DMS153 treated with DMSO at 0.1 percent for 48 hours (cell line): ENCODE data around the gene SDK2.

Experiments
- DNase-seq: peaks from one replicate; lab custom pipeline; 2025; ENCODE audit not compliant: unreplicated experiment; lab: John Stamatoyannopoulos, UW

SDK2 gene

DNA sequence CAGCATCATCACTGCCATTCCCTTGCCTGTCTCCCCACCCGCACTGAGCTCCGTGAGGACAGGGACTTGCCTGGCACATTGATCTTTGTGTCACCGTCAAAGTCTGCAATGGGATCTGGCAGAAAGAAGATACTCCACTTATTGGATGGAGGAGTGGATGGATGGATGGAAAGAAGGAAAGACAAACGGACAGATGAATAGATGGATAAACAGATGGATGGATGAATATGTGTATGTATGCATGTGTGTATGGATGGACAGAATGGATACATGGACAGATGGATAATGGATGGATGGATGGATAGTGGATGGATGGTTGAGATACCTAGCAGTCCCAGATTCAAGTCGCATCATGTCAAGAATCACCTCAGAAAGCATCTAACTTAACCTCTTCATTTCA is 99.9 kb downstream of the SDK2 start:
- DNase-seq, result no peak

GRCh38 chr17:73542323-73542722 is 101.9 kb downstream of the SDK2 start:
- no peak for DNase-seq

GRCh38 chr17:73541561-73541981 is 102.7 kb downstream of the SDK2 start:
- DNase-seq, result peak; percentile 26

- DNase-seq, result peak; percentile 29
These were observed 103.1 kb downstream of the SDK2 start for GRCh38 chr17:73541111-73541510.

- DNase-seq, result no peak
These were observed 105.1 kb downstream of the SDK2 start for GRCh38 chr17:73539166-73539565.

GRCh38 chr17:73538445-73538844 is 105.8 kb downstream of the SDK2 start:
- no peak for DNase-seq

- no peak for DNase-seq
These were observed 107.3 kb downstream of the SDK2 start for GRCh38 chr17:73536700-73537605.

DNA sequence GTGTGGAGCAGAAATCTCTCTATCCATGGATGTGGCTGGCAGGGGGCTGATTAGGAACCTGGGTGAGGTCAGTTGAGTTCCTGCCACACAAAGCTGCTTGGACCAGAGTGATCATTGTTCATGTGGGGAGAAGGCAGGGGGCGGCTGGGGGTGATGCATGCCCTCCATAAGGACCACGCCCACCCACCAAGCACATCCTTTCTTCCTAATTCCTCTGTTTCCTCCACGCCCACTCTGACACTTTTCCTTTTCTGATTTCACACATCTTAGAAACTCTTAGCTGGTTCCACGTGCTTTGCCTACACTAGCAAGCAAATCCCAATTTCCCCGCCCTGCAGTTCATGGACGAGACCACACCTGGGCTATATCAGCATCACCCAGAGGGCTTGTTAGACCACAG is 108.5 kb downstream of the SDK2 start:
- DNase-seq, result no peak

- DNase-seq, result no peak
These were observed 109.9 kb downstream of the SDK2 start for GRCh38 chr17:73534209-73534909.

DNA sequence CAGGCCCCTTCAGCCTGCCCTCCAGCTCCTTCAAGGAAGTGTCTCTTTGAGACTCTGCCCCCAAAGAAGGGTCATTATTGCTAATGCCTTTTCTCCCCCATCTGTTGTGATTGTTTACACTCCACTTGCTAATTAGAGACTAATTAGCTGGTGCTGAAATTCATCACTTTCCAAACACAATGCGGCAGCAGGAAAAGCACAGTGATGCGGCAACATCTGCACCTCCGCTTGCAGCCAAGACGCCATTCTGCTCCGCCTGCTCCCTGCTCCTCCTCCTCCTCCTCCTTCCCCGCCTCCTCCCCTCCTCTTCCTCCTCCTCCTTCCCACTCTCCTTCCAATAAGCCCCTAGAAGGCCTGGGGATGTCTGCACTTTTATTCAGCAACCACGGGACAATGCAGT is 110.5 kb downstream of the SDK2 start:
- no peak for DNase-seq

DNA sequence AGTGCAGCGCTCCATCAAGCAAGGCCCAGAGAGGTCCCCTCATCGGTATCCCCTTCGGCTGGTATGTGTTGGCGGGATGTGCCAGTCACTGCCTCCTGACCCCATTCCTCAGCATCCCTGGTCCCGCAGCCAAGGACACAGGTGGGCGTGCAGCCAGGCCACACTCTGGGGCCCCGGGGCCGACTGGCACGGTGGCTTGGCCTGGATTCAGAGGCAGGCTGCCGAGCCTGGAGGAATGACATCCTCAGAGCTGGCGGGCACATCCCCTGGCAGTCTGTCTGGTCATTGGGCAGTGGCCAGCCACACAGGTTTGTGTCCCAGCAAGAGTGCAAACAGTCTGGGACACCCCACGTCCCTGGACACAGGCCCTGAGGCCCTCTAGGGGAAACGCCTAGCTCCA is 111.1 kb downstream of the SDK2 start:
- no peak for DNase-seq

- DNase-seq, result peak; percentile 75
These were observed 111.8 kb downstream of the SDK2 start for GRCh38 chr17:73532421-73532901.

DNA sequence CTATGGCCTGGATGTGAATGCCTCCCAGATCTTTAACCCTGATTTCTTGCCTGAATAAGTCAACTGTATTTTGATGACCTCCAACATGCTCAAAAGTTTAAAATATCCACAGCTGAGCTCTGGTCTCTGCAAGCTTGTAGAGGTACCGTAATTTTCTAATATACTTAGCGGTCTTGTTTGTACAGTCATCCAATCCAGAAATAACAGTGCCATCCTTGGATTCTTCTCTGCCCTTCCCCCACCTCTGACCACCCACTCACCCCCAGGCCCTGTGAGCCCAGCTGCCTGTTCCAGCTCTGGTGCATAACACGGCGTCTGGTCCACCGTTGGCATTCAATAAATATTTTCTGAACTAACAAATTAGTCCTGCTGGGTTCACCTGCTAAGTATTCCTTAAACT is 113.1 kb downstream of the SDK2 start:
- no peak for DNase-seq

- no peak for DNase-seq
These were observed 115.6 kb downstream of the SDK2 start for GRCh38 chr17:73528679-73529078.

- no peak for DNase-seq
These were observed 117.3 kb downstream of the SDK2 start for GRCh38 chr17:73526952-73527351.

DNA sequence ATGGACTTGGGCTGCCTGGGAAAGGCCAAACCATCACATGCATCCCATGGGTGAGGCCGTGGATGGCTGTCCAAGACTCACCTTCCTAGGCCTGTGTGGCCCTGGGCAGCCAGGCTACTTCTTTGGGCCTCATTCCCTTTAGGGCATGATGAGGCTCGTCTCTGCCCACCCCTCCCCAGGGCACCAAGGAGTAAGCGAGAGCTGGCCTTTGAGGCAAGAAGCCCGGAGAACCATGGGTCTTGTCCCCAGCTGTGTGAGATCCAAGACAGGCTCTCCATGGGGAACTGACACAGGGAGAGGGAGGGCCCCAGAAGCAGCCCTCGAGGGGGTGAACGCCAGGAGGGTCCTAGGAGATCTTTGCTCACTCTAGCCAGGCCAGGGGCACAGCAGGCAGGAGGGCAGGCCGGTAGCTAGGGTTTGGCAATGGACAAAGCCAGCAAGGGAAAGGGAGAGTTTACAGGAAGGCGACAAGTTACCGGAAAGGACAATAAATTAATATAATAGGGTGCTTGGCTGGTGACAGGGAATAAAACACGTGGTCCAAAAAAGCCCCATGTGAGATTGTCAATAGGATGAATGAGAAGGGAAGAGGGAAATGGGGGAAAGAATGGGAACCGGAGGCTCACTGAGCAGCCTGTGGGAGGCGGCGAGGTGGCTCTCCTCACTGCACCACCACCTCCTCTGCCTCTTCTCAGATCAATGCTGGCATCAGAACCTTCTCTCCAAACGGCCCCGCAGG is 119.1 kb downstream of the SDK2 start:
- DNase-seq, result no peak

DNA sequence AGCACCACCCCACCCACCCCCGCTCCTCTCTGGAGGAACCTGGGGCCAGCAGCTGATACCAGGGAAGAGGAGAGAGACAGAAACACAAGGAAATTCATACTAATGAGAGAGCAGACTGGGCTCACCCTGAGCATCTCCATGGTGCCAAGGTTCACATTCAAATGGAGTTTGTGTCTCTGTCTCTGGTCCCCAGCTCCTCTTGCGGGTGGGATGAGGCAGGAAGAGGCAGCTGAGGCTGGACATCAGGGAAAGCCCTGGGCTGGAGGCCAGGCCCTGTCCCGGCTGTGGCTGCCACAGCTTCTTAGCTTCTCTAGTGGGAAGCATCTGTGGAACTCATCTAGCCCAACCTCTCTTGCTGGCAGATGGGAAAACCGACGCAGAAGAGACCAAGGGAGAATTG is 121.5 kb downstream of the SDK2 start:
- DNase-seq, result no peak

DNA sequence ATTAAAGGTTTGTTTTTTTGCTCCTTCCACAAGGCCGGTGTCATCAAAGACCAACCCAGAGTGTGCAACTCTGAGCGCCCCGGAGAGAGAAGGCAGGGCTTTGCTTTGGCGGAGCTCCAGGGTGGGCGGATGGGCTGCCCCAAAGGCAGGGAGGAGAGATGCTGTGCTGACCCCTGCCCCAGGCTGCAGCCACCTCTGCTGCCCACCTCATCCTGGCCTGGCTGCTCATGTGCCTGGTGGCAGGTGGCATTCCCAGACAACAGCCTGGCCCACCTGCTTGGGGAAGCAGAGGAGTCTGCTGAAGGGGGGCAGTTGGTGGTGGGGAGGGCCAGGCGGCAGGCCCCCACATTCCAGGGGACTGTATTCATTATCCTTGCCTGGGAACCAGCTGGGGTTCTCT is 122.1 kb downstream of the SDK2 start:
- no peak for DNase-seq

GRCh38 chr17:73521376-73521775 is 122.9 kb downstream of the SDK2 start:
- no peak for DNase-seq

DNA sequence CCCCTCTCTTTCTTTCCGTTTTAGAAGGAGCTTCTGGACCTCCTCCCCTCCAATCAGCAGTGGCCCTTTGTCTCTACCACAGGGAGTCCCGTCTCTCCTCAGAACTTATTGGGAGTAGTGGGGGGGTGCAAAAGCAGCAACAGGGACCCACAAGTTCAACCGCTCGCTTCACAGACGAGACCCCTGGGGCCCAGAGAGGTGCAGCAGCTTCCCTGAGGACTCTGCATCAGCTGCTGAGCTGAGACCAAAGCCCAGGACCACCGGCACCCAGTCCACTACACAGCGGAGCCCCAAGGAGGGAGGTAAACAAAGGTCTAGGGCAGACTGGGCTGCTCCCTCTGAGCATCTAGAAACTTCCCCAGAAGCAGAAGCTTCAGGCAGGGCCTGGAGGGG is 123.9 kb downstream of the SDK2 start:
- no peak for DNase-seq

DNA sequence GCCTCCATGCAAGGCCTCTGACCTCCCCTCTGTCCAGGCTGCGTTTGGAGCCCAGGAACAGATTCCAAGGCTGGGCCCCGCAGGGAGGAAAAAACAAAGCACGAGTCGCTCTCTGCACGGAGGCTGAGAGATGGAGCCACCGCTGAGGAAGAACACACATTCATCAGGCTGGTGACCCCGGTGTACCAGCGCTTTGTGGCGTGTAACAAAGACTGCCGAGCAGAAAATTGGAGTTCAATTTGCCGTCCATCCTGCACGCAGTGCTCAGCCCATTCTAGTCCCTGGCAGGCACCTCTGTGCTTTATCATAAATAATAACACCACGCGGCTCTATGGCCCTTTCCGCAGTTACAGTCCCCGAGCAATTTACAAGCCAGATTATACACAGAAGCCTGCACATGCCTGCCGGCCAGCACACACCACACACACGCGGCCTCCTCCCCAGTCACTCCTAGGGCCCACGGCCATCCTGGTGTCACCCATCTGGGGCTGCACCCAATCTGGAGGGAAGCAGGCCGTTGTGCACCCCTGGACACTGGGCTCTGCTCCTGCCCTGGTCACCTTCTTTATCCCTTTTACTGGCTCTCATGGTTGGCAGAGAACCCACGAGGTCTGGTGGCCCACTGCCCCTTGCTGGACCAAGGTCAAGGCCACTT is 124.4 kb downstream of the SDK2 start:
- DNase-seq, result no peak
